ENCODE results near the gene NR5A1. TPM values are rescaled to one million over a fixed set of nuclear protein-coding genes. Genes with fewer than 3 reads are reported as not detected.

The NR5A1 gene
- polyA plus RNA-seq, 1 donor from 2014 or later: not detected

- no peak overlapping the region for H3K4me3 Mint-ChIP-seq
- no peaks in the 10 kb centered on the region for H3K36me3 Mint-ChIP-seq
- no peak overlapping the region for H3K27ac Mint-ChIP-seq
- H3K27me3 Mint-ChIP-seq: no peaks in the 10 kb centered on the region
- H3K9me3 Mint-ChIP-seq: peaks cover 0 to 3% (median 0%) of the 10 kb centered on the region in 3 donors
- no peaks in the 10 kb centered on the region for H3K4me1 Mint-ChIP-seq
These were observed 21.3 kb downstream of the NR5A1 start for GRCh38 chr9:124485936-124486335.

DNA sequence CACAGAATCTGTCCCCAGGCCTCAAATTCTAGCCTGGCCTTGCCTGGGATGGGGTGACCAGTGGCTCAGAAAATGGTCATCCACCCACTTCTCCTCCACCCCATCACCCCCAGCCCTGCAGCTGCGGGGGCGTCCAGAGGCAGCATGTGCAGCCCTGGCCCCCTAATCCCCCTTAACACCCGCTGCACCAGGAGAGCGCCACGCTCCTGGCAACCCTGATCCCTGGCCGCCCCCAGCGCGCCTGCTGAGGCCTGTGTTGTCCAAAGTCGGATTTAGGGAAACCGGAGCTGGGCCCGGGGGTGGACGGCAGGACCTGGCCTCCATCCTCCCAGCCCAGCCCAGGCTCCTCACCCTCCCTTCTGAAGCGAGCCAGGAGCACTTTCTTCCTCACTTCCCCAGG lies 22.0 kb downstream of the NR5A1 start:
- Mint-ChIP-seq H3K4me3 (no peak overlapping the region), H3K4me1 (peaks cover 0 to 2% (median 0%) of the 10 kb centered on the region in 3 donors), H3K27ac (no peak overlapping the region)

DNA sequence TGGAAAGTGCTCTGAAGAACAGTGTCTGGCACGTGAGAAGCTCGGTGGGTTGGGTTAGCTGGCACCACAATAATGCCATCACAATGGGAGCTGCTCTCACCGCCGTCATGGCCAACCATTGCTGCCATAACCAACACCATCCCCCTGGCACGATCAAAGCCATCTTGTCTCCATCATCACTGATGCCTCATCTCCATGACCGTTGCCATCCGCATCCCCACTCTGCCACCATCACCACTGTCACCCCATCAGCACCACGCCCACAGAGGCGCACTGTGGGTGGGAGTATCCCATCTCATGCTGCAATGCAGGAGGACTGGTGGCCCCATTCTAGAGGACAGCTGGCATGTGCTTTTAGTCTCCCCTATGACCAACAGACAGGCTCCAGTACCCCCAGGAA lies 23.7 kb downstream of the NR5A1 start:
- no peaks in the 10 kb centered on the region for H3K36me3 Mint-ChIP-seq
- no peak overlapping the region for H3K27ac Mint-ChIP-seq
- peaks cover 12% of the 10 kb centered on the region for H3K27me3 Mint-ChIP-seq
- H3K9me3 Mint-ChIP-seq: peaks cover 0 to 3% (median 0%) of the 10 kb centered on the region in 3 donors
- peaks cover 0 to 6% (median 0%) of the 10 kb centered on the region in 3 donors for H3K4me1 Mint-ChIP-seq
- no peak overlapping the region for H3K4me3 Mint-ChIP-seq

More for the DNA sequence above, 22.0 kb downstream of the NR5A1 start:
- peaks cover 3% of the 10 kb centered on the region for H3K27me3 Mint-ChIP-seq
- H3K36me3 Mint-ChIP-seq: no peaks in the 10 kb centered on the region
- peaks cover 0 to 3% (median 0%) of the 10 kb centered on the region in 3 donors for H3K9me3 Mint-ChIP-seq

DNA sequence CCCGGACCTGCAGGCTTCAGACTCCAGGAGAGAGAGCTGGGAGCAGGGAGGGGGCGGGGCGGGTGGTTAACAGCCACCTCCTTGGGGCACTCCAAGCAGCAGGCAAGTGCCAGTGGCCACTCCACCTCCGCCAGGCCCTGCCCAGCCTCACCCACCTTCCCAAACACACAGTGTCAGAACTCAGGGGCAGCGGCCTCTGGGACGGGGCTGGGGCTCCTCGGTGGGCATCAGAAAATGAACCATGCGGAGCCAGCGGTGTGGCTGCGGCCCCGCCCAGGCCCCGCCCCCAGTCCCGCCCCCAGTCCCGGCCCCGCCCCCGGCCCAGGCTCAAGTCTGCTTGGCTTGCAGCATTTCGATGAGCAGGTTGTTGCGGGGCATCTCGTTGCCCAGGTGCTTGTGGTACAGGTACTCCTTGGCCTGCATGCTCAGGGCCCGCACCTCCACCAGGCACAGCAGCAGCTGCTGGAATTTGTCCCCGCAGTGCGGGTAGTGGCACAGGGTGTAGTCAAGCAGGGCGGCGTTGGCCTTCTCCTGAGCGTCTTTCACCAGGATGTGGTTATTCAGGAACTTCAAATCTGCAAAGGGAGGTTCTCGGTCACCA lies 24.7 kb downstream of the NR5A1 start:
- Mint-ChIP-seq H3K36me3 (no peaks in the 10 kb centered on the region), H3K27me3 (peaks cover 15% of the 10 kb centered on the region), H3K4me1 (peaks cover 0 to 6% (median 0%) of the 10 kb centered on the region in 3 donors), H3K27ac (no peak overlapping the region), H3K4me3 (no peak overlapping the region), H3K9me3 (peaks cover 0 to 3% (median 0%) of the 10 kb centered on the region in 3 donors)

GRCh38 chr9:124481115-124481514 lies 26.1 kb downstream of the NR5A1 start:
- Mint-ChIP-seq H3K4me1 (peaks cover 0 to 6% (median 0%) of the 10 kb centered on the region in 3 donors), H3K9me3 (peaks cover 0 to 3% (median 0%) of the 10 kb centered on the region in 3 donors), H3K27me3 (peaks cover 22% of the 10 kb centered on the region), H3K27ac (no peak overlapping the region), H3K36me3 (no peaks in the 10 kb centered on the region), H3K4me3 (no peak overlapping the region)

- peaks cover 22% of the 10 kb centered on the region for H3K27me3 Mint-ChIP-seq
- H3K9me3 Mint-ChIP-seq: peaks cover 0 to 3% (median 0%) of the 10 kb centered on the region in 3 donors
- peaks cover 0 to 6% (median 0%) of the 10 kb centered on the region in 3 donors for H3K4me1 Mint-ChIP-seq
These were observed 26.6 kb downstream of the NR5A1 start for GRCh38 chr9:124480621-124480981.

GRCh38 chr9:124479947-124480620 lies 27.1 kb downstream of the NR5A1 start:
- H3K4me3 Mint-ChIP-seq: no peak overlapping the region
- peaks cover 0 to 6% (median 0%) of the 10 kb centered on the region in 3 donors for H3K4me1 Mint-ChIP-seq
- peaks cover 0 to 3% (median 0%) of the 10 kb centered on the region in 3 donors for H3K9me3 Mint-ChIP-seq
- H3K36me3 Mint-ChIP-seq: no peaks in the 10 kb centered on the region
- H3K27me3 Mint-ChIP-seq: peaks cover 22% of the 10 kb centered on the region
- H3K27ac Mint-ChIP-seq: no peak overlapping the region

More at GRCh38 chr9:124480621-124480981, 26.6 kb downstream of the NR5A1 start:
- Mint-ChIP-seq H3K4me3 (no peak overlapping the region), H3K27ac (no peak overlapping the region), H3K36me3 (no peaks in the 10 kb centered on the region)

- Mint-ChIP-seq H3K4me1 (peaks cover 0 to 6% (median 0%) of the 10 kb centered on the region in 3 donors), H3K9me3 (peaks cover 0 to 1% (median 0%) of the 10 kb centered on the region in 3 donors), H3K4me3 (no peak overlapping the region), H3K27me3 (peaks cover 22% of the 10 kb centered on the region), H3K27ac (no peak overlapping the region), H3K36me3 (no peaks in the 10 kb centered on the region)
These were observed 27.8 kb downstream of the NR5A1 start for GRCh38 chr9:124479371-124479770.

DNA sequence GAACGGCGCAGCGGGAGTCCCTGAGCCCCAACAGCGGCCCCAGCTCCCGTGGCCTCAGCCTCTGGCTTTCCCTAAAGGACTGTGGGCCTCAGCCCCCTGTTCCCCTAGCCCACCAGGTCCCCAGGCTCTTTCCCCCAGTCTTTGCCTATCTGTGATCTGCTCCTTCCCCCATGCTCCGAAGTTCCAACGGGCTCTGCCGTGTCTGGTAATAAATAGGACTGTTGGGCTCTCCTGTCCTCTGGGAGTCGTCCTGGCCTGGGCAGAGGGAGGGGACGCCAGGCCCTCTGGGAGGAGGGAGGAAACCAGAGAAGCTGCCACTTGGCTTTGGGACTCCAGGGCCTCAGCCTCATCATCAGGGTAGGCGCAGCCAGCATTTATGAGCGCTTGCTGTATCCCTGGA lies 28.8 kb downstream of the NR5A1 start:
- Mint-ChIP-seq H3K27me3 (peaks cover 22% of the 10 kb centered on the region), H3K36me3 (no peaks in the 10 kb centered on the region), H3K4me1 (peaks cover 0 to 6% (median 1%) of the 10 kb centered on the region in 3 donors), H3K4me3 (no peak overlapping the region), H3K27ac (no peak overlapping the region), H3K9me3 (no peaks in the 10 kb centered on the region)

GRCh38 chr9:124477648-124478285 lies 29.4 kb downstream of the NR5A1 start:
- Mint-ChIP-seq H3K27me3 (peaks cover 25% of the 10 kb centered on the region), H3K27ac (no peak overlapping the region), H3K4me1 (peaks cover 0 to 6% (median 1%) of the 10 kb centered on the region in 3 donors), H3K36me3 (no peaks in the 10 kb centered on the region), H3K9me3 (no peaks in the 10 kb centered on the region), H3K4me3 (no peak overlapping the region)

- Mint-ChIP-seq H3K9me3 (no peaks in the 10 kb centered on the region), H3K4me1 (peaks cover 0 to 6% (median 1%) of the 10 kb centered on the region in 3 donors), H3K36me3 (no peaks in the 10 kb centered on the region), H3K27me3 (peaks cover 27% of the 10 kb centered on the region), H3K27ac (no peak overlapping the region), H3K4me3 (peak overlapping the region in 1 of 4 donors; percentile 57)
These were observed 30.0 kb downstream of the NR5A1 start for GRCh38 chr9:124477211-124477647.

GRCh38 chr9:124475868-124476690 lies 31.1 kb downstream of the NR5A1 start:
- peak overlapping the region in 1 of 3 donors; percentile 39 for H3K27ac Mint-ChIP-seq
- no peaks in the 10 kb centered on the region for H3K9me3 Mint-ChIP-seq
- peaks cover 0 to 6% (median 1%) of the 10 kb centered on the region in 3 donors for H3K4me1 Mint-ChIP-seq
- H3K4me3 Mint-ChIP-seq: no peak overlapping the region
- peaks cover 29% of the 10 kb centered on the region for H3K27me3 Mint-ChIP-seq
- H3K36me3 Mint-ChIP-seq: no peaks in the 10 kb centered on the region

- no peak overlapping the region for H3K4me3 Mint-ChIP-seq
- no peak overlapping the region for H3K27ac Mint-ChIP-seq
- peaks cover 27% of the 10 kb centered on the region for H3K27me3 Mint-ChIP-seq
- no peaks in the 10 kb centered on the region for H3K36me3 Mint-ChIP-seq
- no peaks in the 10 kb centered on the region for H3K9me3 Mint-ChIP-seq
- peaks cover 0 to 5% (median 1%) of the 10 kb centered on the region in 3 donors for H3K4me1 Mint-ChIP-seq
These were observed 31.9 kb downstream of the NR5A1 start for GRCh38 chr9:124475158-124475867.

DNA sequence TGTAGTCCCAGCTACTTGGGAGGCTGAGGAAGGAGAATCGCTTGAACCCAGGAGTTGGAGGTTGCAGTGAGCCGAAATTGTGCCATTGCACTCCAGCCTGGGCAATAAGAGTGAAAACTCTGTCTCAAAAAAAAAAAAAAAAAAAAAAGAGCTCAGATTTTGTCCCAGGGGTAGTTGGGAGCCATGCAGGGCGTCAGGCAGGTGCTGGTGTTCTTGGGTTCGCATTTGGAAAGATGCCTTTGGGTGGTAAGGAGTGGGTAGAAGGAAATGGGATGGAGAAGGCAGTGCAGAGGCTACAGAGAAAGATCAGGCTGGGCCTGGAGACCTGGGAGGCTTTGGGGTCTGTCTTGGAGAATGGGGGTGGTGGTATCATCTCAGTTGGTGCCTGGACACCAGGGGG lies 33.0 kb downstream of the NR5A1 start:
- no peaks in the 10 kb centered on the region for H3K36me3 Mint-ChIP-seq
- peaks cover 22% of the 10 kb centered on the region for H3K27me3 Mint-ChIP-seq
- H3K4me1 Mint-ChIP-seq: peaks cover 0 to 1% (median 0%) of the 10 kb centered on the region in 3 donors
- no peaks in the 10 kb centered on the region for H3K9me3 Mint-ChIP-seq
- no peak overlapping the region for H3K4me3 Mint-ChIP-seq
- no peak overlapping the region for H3K27ac Mint-ChIP-seq

Measured in IgD-negative memory B cell (primary cell).